Hepatocyte (in vitro differentiated cells): Measurements from ENCODE around the gene MYH7.

Source experiments
- EZH2 ChIP-seq: fragments of 200-600 bp; sonication (generic); IDR thresholded peaks from 2 replicates; pipeline ENCODE4 v1.6.1; 2016; ENCODE audit warnings: antibody characterized with exemption, mild to moderate bottlenecking, borderline replicate concordance
- EZH2phosphoT487 ChIP-seq: fragments of 200-600 bp; sonication (generic); IDR thresholded peaks from one replicate; pipeline ENCODE4 v1.6.1; 2018; ENCODE audit warnings: antibody characterized with exemption, mild to moderate bottlenecking, low read depth, moderate library complexity; ENCODE audit not compliant: unreplicated experiment, severe bottlenecking
- TF ChIP-seq, protein P1 (sequence below): fragments of 200-600 bp; sonication (generic); IDR thresholded peaks from 2 replicates; pipeline ENCODE4 v1.5.1; 2016; ENCODE audit warnings: antibody characterized with exemption, mild to moderate bottlenecking; ENCODE audit not compliant: poor library complexity

DNA sequence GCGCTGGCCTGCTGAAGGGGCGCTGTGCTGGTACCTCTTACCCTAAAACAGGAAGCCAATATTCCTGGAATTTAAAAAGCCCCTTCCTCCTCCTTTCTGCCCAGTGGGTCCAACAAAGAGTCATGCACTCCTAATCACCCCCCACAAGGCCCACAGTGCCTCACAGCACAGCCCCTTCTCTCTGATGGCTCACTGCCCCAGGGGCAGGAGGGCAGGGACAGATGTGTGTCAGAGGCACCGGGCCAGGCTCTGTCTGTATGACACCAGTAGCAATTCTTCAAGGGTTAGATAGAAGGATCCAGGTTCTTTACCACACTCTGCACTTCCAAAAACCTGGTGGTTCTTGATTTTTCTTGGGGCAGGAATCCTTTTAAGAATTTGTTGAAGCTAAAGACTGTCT, 36.3 kb downstream of the MYH7 start:
- TF ChIP-seq, protein P1, sequence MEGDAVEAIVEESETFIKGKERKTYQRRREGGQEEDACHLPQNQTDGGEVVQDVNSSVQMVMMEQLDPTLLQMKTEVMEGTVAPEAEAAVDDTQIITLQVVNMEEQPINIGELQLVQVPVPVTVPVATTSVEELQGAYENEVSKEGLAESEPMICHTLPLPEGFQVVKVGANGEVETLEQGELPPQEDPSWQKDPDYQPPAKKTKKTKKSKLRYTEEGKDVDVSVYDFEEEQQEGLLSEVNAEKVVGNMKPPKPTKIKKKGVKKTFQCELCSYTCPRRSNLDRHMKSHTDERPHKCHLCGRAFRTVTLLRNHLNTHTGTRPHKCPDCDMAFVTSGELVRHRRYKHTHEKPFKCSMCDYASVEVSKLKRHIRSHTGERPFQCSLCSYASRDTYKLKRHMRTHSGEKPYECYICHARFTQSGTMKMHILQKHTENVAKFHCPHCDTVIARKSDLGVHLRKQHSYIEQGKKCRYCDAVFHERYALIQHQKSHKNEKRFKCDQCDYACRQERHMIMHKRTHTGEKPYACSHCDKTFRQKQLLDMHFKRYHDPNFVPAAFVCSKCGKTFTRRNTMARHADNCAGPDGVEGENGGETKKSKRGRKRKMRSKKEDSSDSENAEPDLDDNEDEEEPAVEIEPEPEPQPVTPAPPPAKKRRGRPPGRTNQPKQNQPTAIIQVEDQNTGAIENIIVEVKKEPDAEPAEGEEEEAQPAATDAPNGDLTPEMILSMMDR: no peak
- TF ChIP-seq EZH2phosphoT487 (no peak), EZH2 (no peak)
